Activated CD4-positive, alpha-beta T cell treated with anti-CD3 and anti-CD28 coated beads, Interleukin-2, Interleukin-4, amounts not matched to agents 100 ng/mL and 50 ng/mL, durations not matched to agents 16 hours and 8 hours (primary cell): ENCODE measurements around the gene ZC3H14.
A peak's percentile ranks its signal among the peaks of the same experiment; 100 is the strongest.

Experiments
- DNase-seq: peaks from one replicate; pipeline ENCODE4 v3.0.0-alpha.2; 2020; ENCODE audit warnings: low spot score

The ZC3H14 gene

GRCh38 chr14:88611878-88612277 is 49.0 kb downstream of the ZC3H14 start:
- no peak for DNase-seq

DNA sequence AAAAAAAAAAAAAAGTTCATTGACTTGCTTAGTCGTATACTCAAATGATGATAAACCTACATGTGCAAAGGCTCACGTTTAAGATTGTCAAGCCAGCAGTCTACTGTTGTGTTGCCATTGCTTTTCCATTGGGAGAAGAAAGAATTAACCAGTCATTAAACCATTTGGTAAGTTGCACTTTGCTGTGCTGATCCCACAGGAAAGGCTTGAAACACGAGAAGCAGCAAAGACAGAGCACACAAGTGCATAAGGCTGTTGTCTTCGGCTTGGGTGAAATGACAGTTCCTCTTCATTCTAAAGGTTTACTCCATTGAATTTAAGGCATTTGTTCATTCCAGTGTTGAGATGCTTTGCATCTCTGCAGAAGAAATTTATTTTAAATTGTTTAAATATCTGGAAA is 50.1 kb downstream of the ZC3H14 start:
- no peak for DNase-seq

- DNase-seq = no peak
Observed at GRCh38 chr14:88613552-88614010, 50.7 kb downstream of the ZC3H14 start.

DNA sequence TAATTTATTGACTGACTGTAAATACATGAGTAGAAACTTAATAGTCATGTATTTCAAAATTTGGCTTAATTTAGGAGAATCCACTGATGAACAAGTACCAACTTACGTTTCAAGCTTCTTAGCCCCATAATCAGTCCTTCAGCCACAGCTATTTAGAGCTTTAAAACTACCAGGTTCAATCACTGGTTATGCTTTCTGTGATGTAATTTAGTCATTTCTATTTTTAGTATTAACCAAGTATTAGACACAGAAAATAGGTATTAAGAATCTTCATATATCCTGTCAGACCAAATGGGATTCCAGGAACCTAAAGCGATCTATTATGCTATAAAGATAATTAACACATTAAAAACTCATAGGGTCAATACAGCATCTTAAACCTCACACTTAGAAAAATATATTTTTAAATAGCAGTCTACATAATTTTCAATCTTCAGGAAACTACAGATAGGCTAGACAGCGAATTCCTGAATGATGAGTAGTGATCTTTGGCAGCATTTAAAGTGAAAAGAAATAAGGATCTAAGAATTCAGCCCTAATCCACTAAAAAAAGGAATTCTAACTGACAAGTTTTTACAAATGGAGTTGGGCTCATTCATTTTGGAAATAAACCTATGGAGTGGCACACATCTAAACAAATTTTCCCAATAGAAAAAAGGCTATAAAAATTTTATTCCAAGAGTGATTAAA is 51.5 kb downstream of the ZC3H14 start:
- no peak for DNase-seq

DNA sequence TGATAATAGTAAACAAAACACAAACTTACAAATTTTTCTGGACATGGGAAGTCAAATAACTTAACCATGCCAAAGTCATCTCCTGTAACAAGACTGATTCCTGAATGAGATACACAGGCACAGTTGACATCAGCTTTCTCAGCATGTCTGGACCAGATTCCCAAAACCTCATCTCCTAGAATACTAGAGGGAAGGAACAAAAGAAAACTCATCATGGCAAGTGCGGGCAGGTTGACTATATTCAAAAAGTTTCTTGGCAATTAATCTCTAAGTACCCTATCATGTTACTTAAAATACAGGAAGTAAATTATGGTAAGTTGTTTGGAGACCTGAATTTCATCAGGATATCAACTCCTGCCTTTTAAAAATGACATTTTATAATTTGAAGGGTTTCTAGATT is 53.9 kb downstream of the ZC3H14 start:
- DNase-seq = no peak

- DNase-seq = no peak
Observed at GRCh38 chr14:88617479-88617878, 54.6 kb downstream of the ZC3H14 start.

- DNase-seq = no peak
Observed at GRCh38 chr14:88618476-88618875, 55.6 kb downstream of the ZC3H14 start.

GRCh38 chr14:88621100-88621499 is 58.3 kb downstream of the ZC3H14 start:
- no peak for DNase-seq

- no peak for DNase-seq
Observed at GRCh38 chr14:88625671-88626070, 62.8 kb downstream of the ZC3H14 start.

GRCh38 chr14:88628033-88628432 is 65.2 kb downstream of the ZC3H14 start:
- DNase-seq = no peak

DNA sequence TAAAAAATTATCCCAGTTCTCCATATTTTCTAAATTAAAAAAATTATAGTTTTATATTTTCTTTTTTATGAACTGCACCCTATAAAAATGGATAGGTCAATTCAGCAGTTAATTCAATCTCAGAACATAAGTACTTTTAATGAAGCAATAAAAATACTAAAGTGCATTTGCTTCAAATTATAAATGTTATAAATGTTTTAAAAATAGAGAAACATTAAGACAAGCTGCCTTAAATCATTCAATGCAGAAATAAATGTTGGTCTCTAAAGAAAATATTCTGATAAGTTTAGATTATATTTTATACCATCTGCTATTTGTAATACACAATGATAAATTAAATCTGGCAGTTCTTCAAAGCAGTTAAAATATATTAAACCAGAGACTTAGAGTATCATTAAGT is 65.6 kb downstream of the ZC3H14 start:
- no peak for DNase-seq

DNA sequence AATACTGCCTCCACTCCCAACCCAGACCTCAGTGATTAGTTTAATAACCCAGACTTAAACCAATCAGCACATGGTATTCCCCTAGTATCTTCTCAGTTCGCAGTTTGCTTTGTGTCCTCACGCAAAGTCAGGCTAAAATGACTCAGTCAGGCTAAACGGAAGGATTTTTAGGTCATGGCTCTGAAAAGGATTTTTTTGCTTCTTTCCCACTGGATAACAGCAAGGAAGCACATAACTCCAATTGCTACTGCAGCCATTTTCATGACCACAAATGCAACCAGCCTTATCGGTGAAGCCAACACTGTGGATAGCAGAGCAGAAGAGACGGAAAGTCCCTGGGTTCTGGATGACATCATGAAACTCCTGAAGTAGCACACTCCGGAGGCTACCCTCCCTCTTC is 67.7 kb downstream of the ZC3H14 start:
- no peak for DNase-seq

DNA sequence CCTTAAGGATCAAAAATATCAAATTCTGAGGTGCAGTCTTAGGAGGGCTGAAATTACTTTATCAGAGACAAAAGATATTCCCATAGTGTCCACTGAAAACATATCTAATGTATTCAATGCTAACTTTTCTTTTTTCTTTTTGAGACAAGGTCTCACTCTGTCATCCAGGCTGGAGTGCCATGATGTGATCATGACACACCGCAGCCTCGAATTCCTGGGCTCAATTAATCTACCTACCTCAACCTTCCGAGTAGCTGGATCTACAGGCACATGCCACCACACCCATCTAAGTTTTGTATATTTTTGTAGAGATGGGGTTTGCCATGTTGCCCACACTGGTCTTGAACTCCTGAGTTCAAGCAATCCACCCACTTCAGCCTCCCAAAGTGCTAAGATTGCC is 68.3 kb downstream of the ZC3H14 start:
- no peak for DNase-seq

DNA sequence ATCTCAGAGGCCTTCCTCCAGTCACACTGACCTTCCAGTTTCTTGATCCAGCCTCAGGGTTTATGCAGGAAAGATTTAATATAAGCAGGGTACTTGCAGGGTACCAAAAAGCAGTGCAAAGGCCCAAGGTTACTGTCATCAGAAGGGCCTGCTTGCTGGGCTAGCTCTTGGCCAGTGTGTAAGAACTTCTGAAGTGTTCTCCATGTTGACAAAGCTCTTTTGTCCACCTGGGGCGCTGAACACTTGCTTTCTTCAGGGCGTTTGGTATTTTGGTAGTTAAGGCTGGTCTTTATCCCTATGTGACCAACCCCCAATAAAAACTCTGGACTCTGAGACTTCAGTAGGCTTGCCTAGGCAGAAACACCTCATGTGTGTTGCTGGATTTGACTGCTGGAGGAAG is 69.7 kb downstream of the ZC3H14 start:
- DNase-seq = no peak

DNA sequence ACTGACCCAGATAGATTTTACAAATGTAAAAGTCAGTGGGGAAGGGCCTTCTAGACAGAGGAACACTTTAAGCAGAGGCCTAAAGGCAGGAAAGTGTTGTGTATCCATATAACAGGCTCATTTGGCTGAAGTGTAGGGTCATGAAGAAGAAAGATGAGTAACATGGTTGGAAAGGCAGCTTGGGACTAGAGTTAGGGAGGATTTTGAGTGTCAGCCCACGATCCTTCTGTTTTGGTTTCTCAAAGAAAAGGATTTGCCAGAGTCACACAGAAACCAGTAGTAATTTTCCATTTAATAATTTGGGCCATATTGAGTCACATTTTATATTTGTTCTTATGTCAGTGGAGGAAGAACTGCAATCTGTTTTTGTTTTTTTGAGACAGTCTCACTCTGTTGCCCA is 76.4 kb downstream of the ZC3H14 start:
- DNase-seq = no peak

- DNase-seq = no peak
Observed at GRCh38 chr14:88660056-88660455, 97.2 kb downstream of the ZC3H14 start.

GRCh38 chr14:88667555-88668273 is 104.9 kb downstream of the ZC3H14 start:
- peak; percentile 71 for DNase-seq

GRCh38 chr14:88668448-88669116 is 105.7 kb downstream of the ZC3H14 start:
- DNase-seq = no peak

- DNase-seq = no peak
Observed at GRCh38 chr14:88669346-88669745, 106.5 kb downstream of the ZC3H14 start.
